ENCODE measurements around the gene MBOAT2.

- TF ChIP-seq POLR2AphosphoS5 (IDR thresholded peaks at IDR 0.05; ENCODE audit: low read depth) (no peak), CTCF (IDR thresholded peaks at IDR 0.05; ENCODE audit: insufficient read depth, low read length) (no peak), REST (IDR thresholded peaks at IDR 0.05; ENCODE audit: insufficient replicate concordance, low read depth) (no peak)
Observed at GRCh38 chr2:9013403-9013802, 9.9 kb upstream of the MBOAT2 start.

All from HL-60 (cell line).